HG03103 (cell line): ENCODE data around the gene TANC2.

ENCODE experiments used
- ATAC-seq: cut with Tn5 transposase; IDR thresholded peaks from one replicate; pipeline ENCODE4 v1.9.1; 2021; ENCODE audit warnings: low read depth; ENCODE audit not compliant: unreplicated experiment

Gene TANC2

DNA sequence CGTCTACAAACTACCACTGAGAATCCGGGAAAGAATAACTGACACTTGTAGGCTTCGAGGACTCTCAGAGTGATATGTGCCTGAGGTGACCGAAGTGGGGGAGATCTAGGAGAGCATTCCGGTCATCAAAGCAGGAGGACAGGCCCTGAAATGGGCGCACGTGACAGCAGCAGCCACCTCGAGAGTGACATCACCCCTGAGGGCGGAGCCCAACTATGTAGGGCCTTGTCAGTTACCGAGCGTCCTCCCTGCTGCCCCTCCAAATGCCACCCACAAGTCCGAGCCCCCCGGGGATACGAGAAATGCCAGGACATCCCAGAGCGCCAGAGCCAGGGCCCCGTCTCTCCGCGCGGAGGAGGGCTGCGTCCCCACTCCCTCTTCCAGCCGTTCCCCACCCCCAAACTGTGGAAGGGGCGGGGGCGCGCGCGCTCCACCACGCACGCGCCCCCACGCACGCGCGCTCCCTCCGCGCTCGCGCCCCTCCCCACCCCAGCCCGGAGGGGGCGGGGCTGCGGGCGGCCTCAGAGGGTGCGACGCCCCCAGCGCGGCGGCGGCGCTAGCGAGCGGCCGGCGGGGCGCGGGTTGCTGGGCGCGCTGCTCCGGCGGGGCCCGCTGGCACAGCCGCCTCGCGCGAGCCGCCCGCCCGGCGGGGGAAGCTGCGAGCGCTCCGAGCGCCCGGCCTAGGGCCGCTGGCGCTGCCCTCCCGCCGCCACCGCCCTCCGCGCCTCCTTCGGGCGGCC lies at the start of gene TANC2:
TSS of gene TANC2 (plus strand) at position 550 of the 740 bp plus-strand sequence. CDS start 43,325 bp downstream, outside the sequence.
- peak; percentile 59 for ATAC-seq

DNA sequence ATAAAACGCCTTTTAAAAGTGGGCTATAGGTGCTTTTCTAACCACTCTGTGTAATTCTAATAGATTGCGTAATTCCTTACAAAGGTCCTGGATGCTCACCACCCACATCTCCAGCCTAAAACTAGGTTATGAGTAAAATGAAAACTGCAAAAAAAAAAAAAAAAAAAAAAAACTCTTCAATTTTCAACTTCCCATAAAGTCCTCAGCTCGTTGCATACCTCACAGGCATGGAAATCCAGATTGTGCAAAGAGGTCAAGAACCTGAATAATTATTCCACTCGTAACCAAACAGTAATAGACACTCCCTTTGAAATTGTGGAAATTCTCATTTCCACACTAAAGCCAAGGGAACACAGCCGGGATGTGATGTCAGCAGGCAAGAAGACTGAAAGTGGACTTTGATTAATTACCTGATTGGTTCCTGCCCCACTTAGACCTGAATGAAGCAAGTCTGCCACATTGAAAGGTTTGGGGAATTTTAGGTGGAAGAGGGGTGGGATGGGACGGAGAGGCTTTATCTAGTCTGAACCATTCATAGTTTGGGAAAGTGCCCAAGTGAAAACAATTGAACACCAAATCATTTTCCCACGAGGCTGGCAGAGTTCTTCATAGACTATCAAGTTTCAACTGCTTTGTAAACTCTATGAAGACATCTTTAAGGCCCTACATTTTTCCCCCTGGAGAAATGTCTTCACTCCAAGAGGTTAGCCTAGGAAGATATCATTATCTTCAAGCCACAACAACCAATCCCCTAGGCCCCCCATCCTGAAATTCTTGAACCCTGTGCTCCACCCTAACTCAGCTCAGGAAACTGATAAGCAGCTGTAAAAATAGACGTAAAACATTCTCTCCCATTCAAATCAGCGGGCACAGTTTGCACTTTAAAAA lies 49.1 kb upstream of the TANC2 start:
- ATAC-seq, result no peak

DNA sequence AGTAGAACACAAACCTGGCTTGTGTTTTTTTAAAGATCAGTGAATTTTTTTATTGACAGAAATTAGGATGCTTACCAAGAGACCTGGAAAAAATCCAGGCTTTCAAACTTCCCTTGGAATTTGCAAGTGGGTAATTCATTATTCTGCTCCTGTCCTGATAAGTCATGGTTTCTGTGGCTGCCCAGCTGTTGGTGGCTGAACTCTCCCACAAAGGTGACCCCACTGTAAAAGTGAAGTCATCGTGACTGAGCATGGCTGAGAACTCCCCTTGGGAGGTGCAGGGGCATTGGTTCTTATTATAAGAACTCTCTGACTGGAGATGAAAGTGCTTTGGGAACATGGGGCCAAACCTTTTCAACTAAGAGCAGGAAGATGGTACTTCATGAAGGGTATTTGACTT lies 46.6 kb upstream of the TANC2 start:
- ATAC-seq, result no peak

DNA sequence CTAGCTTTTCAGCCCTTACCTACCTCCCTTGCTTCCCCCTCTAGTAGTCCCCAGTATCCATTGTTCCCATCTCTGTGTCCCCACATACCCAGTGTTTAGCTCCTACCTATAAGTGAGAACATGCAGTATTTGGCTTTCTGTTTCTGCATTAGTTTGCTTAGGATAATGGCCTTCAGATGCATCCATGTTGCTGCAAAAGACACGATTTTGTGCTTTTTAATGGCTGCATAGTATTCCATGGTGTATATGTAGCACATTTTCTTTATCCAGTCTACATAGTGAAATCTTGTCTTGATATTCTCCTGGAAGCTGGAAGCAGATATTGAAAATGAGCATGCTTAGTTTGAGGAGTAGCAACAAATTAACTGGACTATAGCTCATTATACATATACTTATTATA lies 45.7 kb upstream of the TANC2 start:
- no peak for ATAC-seq

DNA sequence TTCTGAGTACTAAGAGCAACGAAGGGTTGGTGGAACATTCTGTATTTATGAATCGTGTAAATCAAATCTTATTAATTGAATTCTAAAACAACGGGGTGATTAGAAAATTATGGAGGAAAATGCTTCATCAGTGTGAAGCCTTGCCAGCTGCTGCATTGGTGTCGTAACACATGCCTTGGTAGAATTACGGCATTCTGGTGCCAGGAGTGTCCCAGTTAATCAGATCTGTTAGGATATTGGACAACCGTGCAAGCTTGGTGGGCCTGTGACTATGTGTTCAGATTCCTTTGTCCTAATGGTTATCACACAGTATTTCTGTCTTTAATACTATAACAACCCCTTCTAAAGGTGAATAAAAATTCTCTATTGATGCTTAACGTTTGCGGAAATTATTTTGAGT lies 44.2 kb upstream of the TANC2 start:
- ATAC-seq, result no peak

DNA sequence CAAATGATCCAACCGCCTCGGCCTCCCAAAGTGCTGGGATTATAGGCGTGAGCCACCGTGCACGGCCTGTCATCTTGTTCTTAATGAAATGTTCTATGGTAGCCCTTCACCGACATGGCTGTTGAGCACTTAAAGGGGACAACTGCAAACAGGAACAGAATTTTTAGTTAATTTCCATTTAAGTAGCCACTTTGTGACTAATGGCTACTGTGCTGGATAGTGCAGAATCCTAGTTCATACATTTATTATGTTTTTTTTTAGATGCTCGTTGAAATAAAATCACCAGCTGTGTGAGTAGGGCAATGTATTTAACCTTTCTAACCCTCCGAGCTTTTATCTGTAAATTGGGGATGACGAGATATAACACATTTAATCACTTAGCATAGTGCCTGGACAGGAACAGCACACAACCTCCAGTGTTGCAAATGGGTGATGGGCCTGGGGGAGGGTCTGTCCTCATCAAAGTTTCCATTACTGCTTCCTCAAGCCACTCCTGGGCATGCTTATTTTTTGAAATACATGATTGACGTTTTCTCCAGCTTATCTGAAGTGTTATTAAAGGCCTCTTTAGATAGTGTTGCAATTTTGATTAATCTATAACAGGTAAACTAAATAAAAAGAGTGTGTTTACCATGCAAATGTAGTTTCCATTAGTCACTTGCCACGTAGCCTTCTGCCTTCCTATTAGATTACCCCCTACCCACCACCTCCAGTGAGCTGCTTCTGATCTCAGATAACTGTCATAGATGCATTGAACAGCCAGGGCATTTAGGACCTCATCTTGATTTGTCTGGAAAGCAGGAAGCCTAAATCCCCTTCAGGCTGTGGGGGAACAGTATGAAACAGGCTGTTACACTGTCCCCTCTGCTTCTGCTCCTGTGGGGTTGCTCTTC lies 42.5 kb upstream of the TANC2 start:
- no peak for ATAC-seq

DNA sequence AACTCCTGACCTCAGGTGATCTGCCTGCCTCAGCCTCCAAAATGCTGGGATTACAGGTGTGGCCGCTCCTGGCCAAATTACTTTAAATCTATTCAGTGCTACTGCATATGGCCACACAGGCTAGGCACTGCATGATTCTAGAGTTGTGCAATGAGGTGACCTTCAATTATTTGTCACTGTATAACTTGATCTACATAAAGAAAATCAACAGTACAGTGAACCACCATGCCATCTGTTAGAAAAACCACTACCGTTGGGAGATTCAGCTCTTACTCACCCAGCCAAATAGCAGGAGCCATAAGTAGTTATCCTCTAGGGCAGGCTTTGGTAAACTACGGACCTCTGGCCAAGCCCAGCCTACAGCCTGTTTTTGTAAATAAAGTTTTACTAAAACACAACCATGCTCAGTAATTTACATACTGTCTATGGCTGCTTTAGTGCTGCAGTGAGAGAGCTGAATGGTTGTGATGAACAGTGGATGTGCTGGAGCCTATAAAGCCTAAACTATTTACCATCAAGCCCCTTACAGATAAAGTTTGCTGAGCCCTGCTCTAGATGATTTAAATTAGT lies 40.7 kb upstream of the TANC2 start:
- no peak for ATAC-seq

DNA sequence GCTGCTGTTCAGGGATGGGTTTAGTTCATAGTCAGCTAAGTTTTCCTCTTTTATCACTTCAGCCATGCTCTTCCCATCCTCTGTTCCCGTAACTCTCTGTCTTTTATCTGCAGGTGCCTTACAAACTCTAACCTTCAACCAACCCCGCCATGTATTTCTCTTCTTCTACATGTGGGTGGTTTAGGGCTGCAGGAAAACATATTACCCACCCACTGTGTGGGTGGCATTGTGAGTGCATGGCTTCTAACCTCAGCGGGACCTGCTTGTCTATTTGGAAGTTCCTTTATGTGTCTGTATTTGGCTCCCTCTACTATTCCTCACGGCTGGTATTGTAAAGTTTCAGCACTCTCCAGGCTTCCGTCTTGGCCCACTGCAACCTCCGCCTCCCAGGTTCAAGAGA lies 39.0 kb upstream of the TANC2 start:
- no peak for ATAC-seq

DNA sequence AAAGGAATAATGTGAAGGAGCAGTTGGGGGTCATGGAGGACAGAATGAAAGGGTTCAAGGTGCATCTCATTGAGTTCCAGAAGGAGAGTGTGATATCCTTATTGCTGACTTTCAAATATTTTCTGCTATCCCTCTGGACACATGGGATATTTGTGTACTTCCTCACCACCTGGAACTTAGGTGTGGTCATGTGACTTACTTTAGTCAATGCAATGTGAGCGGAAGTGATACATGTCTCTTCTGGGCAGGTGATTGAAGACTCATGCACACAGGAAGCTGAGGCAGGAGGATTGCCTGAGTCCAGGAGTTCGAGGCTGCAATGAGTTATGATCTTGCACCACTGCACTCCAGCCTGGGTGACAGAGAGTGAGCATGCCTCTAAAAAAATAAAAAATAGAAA lies 36.7 kb upstream of the TANC2 start:
- no peak for ATAC-seq

DNA sequence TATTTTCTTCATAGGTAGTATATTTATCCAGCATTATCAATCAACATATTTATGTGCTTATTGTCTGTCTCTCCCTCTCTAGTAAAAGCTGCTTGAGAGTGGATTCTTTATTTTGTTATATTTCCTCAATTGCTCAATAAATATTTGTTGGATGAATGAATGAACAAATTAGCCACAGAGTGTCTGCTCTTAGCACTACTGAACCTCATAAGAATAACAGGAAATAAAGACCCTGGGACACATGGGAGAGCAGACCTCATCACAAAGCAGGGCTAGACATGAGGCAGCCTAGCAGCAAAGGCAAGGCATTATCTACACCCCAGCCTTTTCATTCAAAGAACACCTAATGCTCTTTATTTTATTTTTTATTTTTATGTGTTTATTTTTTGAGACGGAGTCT lies 34.9 kb upstream of the TANC2 start:
- no peak for ATAC-seq

DNA sequence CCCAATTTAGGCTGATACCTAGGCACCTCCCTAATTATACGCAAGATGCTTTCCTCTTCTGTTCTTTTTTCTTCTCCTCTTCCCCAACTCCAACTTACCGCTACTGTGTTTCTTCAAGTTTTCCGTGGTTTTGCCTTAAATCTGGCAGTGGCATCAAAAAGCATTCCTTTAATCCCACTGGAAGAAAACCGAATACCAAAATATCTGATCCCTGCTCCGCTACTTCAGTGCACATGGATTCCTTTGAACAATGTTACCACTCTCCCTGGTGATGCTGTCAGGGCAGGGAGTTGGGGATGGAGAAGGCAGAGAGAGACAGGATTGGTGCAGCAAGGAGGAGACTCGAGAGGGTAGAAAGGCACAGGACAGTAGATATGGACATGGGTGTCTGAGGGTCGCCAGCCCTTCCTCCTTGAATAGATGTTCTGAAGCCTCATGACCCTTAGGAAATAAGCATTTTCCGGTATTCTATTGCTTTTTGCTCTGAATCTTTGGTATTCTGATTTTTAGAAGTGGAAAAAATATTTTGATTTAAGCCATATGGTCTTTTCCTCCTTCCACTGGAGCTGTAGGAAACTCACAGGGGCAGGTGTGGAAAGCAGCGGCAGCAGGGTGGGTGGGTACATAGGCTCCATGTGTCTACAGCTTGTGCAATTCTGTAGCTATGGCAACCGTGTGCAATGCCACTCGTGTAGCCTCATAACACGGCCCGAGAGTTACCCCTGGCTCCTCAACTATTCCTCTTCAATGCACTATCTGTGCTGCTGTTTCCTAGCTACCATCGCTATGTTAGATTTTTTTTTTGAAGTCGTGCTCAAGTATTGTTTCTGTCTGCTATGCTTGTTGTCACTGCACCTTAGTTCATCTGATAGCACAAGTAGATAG lies 32.3 kb upstream of the TANC2 start:
- ATAC-seq, result no peak

DNA sequence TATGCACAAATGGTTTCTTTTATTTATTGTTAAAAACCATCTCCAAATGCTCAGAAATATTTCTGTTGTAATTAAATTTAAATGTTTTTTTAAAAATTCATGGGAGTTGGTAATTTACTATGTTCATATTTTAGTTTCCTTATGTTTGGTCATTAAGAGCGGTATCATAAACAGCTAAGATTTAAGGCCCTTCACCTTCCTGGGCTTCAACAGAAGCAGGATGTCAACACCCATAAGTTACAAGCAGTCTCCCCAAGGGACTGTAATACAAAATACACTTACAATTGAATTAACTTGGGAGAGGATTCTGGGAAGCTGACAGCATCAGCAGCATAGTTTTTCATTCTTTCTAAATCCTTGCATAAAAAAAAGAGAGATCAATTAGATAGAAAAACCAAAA lies 30.9 kb upstream of the TANC2 start:
- ATAC-seq, result no peak

DNA sequence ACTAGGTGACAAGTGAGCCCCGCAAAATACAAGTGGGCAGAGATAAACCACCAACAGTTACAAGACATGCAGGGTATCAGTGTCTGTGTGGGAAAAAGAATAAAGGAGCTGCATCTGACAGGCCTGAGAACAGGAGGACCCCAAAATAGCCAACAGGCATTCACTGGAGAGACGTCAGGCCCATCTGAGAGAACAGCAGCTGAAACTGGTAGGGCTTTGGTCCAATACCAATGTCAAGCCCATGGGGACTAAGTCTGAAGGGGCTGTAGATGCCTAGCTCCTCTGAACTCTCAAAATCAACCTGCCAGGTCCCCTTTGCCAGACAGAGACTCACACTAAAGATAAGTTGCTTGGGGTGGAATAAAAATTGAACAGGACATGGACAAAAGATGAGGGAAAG lies 30.5 kb upstream of the TANC2 start:
- ATAC-seq, result no peak

DNA sequence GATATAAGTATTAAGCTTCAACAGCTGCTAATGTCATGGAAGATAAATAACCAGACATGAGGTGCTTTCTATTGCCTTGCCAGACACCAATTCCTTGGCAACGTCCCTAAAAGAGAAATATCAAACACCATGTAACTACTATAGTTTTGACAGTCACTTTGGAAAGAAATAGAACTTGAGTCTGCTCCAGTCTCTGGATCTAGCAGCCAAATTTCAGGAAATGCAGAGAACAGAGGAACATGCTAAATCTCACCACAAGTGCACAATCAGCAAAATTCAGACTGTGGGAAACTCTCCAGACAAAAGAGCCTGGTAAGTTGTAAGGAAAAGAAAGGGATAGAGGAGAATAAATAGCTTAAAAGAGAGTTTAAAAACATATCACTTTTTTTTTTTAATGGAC lies 28.4 kb upstream of the TANC2 start:
- no peak for ATAC-seq

DNA sequence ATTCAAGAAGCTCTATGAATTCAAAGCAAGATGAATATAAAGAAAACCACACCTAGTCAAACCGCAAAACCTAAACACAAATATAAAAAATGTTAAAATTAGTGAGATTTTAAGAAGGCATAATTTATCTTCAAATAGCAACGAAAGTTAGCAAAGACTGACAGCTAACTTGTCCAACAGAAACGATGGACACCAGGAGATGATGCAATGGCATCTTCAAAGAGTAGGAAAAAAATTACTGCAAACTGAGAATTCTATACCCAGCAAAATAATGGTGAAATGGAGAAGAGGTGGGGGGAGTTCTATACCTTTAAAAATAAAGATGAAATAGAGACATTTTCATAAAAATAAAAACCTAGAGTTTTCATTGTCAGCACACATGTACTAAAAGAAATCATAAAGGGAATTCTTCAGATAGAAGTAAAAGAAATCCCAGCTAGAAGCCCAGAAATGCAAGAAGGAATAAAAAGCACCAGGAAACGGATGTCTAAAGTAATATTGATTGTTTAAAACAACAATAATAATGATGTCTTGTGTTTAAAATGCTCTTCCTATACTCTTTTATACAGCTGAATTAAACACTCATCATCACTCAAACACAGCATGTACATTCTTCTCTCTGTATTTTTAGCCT lies 24.6 kb upstream of the TANC2 start:
- no peak for ATAC-seq

DNA sequence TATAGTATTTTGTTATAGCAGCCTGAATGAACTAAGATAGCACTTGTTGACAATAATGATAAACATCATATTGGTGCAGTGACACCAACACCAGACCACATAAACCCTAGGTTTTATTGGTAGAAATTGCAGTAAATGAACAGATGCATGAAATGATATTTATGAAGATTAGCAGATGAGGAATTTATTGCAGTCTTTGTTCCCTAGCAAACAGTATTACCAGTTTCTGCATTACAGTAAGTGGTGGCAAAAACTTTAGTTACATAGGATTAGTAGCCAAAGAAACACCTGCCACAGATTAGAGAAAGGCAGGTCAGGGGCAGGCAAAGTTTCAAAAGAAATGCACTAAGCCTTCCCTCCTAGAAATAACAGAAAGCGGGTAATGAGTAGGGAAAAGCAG lies 17.7 kb upstream of the TANC2 start:
- no peak for ATAC-seq

DNA sequence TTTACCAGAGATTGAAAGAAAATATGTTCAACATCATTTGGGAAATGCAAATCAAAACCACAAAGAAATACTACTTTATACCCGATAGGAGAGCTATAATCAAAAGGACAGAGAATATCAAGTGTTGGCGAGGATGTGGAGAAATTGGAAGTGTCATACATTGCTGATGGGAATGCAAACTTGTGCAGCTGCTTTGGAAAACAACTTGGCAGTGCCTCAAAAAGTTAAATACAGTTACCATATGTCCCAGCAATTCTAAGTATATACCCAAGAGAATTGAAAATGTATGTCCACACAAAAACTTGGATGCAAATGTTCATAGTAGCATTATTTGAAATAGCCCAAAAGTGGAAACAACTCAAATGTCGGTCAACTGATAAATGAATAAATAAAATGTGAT lies 17.0 kb upstream of the TANC2 start:
- no peak for ATAC-seq

DNA sequence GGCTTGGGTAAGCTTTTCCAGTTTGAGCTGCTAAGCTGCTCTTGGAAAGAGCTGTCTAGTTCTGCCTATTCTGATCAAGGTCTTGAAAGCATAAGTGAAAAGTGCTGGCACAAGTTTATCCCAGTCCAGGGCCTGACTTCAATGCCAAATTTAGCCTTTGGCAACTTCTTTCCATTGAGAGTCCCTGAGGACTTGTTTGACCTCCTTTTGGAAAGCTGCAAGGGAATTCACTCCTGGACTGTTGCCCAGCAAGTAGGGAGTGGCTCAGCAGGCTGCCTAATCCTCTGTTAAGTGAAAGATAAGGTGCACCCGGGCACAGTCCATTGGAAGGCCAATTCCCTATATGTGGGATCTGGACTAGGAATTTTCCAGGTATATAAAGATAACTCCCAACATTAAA lies 16.0 kb upstream of the TANC2 start:
- no peak for ATAC-seq

DNA sequence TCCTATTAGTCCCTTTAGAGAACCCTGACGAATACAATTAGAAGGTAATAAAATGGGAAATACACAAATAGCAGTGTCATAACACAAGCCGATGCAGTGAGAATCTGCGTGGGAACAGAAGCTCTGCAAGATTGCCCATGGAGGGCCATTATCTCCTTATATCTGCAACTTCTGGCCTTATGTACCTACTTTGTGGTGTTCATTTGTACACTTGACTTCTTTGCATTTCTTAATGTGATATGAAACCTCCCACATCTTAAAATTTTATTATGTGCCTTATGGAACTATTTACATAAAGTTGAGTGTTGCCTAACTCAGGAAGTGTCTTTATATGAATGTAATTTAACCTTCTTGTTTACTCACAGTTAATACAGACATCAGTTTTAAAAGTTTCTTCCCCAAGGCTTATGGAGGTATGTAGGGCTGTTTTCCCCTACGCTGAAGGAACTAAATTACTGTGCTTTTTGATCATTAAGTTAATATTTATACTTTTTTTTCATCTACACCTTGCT lies 10.1 kb upstream of the TANC2 start:
- ATAC-seq, result no peak
